NCI-H82 (cell line): ENCODE measurements around the gene MZT2B.
"Not testable (repeated sequence)": the region's sequence is repeated elsewhere in the genome, so short reads cannot be mapped to it uniquely, and the experiment has no call there.

Source experiments
- DNase-seq: peaks from one replicate; lab custom pipeline; 2025; lab: John Stamatoyannopoulos, UW

MZT2B gene

GRCh38 chr2:130180404-130181324, 1.4 kb upstream of the MZT2B start:
- DNase-seq, result peak; percentile 45

DNA sequence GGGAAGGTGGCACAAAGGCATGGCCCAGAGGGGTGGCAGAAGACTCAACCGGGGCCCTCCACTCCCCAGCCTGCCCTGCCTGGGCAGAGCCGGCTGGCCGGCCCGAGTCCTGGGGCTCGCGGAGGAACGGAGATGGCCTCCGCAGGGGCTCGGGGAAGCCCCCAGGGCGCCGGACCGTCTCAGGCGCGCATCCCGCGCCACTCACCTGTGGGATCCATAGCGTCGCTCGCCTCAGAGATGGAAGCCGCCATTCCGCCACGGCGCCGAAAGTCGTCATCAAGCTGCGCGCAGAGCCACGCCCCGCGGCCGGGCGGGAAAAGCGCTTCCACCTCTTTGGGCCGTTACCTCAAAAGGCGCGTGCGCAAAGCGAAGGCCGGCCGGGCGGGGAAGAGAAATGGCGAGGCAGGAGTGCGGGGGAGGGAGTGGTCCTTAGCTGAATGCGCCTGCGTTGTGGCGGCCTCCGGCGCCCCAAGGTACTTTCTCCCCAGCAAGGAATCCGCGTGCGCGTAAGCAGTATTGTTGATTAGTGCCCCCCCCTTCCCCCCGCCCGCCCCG, 660 bp upstream of the MZT2B start, which contains the start of gene SMPD4:
TSS of gene SMPD4 (minus strand) at position 278 of the 555 bp plus-strand sequence. CDS start 5,010 bp downstream, outside the sequence.
- DNase-seq, result peak; percentile 97

- peak; percentile 37 for DNase-seq
Measured at GRCh38 chr2:130182826-130183511, 907 bp downstream of the MZT2B start.

DNA sequence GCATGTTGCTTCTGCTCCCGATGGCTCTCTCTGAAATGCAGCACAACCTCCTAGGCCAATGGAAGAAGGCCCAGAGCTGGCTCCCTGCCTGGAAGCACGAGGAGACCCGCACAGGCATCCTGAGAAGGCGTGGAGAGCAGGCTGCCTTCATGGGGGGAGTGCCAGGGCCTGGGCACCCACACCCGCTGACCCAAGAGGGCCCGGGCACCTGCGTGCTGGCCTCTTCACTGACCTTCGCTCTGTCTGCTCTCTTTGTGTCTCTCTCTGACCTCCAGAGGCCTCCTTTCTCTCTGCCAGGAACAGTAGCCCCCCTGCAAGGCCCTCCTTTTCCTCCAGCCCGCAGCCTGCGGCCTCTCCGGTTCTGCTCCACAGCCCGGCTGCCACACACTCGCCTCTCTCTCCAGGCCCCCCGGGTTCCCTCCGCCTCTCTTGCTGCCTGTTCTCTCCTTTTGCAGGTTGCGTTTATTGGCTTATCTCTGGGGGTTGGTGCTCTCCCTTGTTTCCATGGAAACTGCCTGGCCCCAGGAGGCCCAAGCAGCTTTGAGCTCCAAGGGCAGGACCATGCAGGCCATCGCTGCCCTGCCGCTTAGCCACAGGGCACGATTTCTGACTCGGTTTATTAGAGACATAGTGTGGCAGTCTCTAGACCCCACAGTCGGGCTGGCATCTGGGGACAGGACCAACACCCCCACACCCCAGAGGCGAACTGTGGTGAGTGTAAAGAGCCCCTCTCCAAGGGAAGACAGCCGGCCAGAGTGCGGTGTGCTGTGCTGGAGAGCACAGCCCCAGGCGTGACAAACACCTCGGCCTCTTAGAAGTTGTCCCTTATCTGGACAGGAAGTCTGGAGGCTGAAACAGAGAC, 1.7 kb downstream of the MZT2B start:
- peak; percentile 69 for DNase-seq

- DNase-seq, result no peak
Measured at GRCh38 chr2:130185436-130185835, 3.4 kb downstream of the MZT2B start.

GRCh38 chr2:130185896-130186295, 3.8 kb downstream of the MZT2B start:
- no peak for DNase-seq

DNA sequence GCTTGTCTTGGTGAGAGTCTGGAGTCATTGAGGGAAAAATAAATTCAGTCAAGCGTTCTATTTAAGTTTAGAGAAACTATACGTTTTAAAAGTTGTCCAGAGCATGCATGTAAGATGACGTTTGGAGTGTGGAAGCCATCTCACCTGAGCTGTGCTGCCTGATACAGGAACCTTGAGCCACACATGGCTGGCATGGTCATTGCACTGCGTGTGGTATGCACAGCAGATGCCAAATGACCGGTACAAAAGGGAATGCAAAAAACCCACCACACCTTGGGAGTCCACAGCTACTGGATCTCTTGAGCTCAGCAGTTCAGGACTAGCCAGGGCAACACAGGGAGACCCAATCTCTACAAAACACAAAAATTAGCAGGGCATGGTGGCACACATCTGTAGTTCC, 4.3 kb downstream of the MZT2B start:
- no peak for DNase-seq

GRCh38 chr2:130187268-130187667, 5.2 kb downstream of the MZT2B start:
- DNase-seq, result no peak

GRCh38 chr2:130187859-130188792, 6.1 kb downstream of the MZT2B start:
- not testable (repeated sequence) for DNase-seq

GRCh38 chr2:130188958-130189357, 6.9 kb downstream of the MZT2B start:
- DNase-seq, result not testable (repeated sequence)

GRCh38 chr2:130190237-130190636, 8.2 kb downstream of the MZT2B start:
- no peak for DNase-seq

DNA sequence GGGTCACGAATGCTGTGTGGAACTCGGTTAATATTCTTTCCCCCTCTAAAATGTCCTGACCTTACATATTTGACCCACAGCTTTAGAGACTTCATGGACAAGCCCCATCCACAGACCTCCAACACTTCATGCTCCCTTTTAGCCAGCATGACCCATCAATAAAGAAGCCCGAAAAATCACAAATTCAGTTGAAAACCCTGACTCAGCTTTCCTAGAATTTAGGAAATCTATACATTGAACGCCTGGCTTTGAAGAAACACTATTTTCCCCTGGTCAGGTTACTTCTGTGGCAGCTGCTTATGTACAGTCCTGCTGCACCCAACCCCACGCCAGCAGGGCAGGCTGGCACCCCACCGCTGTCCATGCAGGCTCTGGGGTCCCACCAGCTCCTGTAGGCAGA, 9.3 kb downstream of the MZT2B start:
- DNase-seq, result not testable (repeated sequence)

- DNase-seq, result not testable (repeated sequence)
Measured at GRCh38 chr2:130192451-130192850, 10.4 kb downstream of the MZT2B start.

DNA sequence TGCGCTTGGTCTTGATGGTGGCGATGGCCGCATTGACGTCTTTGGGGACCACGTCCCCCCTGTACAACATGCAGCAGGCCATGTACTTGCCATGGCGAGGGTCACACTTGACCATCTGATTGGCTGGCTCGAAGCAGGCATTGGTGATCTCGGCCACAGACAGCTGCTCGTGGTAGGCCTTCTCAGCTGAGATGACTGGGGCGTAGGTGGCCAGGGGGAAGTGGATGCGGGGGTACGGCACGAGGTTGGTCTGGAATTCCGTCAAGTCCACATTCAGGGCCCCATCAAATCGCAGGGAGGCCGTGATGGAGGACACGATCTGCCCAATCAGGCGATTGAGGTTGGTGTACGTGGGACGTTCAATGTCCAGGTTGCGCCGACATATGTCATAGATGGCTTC, 11.8 kb downstream of the MZT2B start:
- DNase-seq, result not testable (repeated sequence)

- DNase-seq, result not testable (repeated sequence)
Measured at GRCh38 chr2:130195089-130195635, 13.1 kb downstream of the MZT2B start.

DNA sequence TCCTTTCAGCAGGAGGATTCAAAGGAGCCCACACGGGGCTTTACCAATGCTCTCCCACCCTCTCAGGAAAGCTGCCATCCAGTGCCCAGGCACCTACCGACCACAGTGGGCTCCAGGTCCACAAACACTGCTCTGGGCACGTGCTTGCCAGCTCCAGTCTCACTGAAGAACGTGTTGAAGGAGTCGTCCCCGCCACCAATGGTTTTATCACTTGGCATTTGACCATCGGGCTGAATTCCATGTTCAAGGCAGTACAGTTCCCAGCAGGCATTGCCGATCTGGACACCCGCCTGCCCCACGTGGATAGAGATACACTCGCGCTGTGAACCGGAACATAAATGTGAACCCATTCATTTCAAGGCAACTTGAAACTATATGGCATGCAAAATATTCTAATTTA, 14.0 kb downstream of the MZT2B start:
- not testable (repeated sequence) for DNase-seq

GRCh38 chr2:130198343-130198742, 16.3 kb downstream of the MZT2B start, which contains the start of gene TUBA3E:
TSS of gene TUBA3E (minus strand) at chr2:130198439. CDS start at chr2:130198360, 79 bp downstream.
- no peak for DNase-seq

DNA sequence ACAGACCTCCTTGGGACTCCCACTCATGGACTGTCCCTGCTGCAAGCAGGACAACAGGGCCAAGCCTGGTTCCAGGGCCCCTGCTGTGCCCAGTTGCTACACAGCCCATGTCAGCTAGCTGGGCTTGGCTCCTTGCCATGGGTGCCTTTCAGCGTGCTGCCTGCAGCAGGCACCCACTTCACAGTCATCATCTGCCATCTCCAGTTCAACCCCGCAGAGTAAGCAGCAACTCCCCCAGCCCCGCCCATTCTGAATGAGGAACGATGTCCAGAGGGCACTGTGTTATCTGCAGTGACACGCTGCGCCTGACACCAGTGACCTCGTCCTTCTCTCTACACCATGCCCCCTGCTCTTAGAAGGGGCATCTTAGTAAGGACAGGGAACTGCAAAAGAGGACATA, 20.5 kb downstream of the MZT2B start:
- not testable (repeated sequence) for DNase-seq

DNA sequence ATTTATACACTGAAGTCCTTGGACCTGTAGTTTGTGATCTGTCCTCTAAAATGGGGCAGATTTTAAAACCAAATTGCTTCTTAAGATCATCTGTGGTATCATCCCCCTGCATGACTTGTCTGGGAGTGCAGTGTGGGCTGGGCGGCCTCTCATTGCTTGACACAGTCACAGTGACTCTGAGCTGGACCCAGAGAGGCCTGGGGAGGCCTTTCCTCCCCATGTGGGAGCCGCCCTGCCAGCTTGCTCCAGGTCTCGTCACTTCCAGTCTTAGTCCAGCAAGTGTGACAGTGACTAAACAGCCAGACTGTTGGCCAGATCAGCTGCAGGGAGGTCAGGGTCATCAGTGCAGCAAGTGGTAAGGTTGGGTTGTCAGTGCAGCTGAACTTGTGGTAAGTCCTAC, 21.1 kb downstream of the MZT2B start:
- DNase-seq, result not testable (repeated sequence)

- not testable (repeated sequence) for DNase-seq
Measured at GRCh38 chr2:130207051-130207450, 25.0 kb downstream of the MZT2B start.
